Fibroblast of the aortic adventitia (primary cell): ENCODE data around the gene USH1G. TPM values are rescaled to one million over a fixed set of nuclear protein-coding genes. Genes with fewer than 3 reads are reported as not detected.
A peak's percentile ranks its signal among the peaks of the same experiment; 100 is the strongest.
"Not testable (repeated sequence)": the region's sequence is repeated elsewhere in the genome, so short reads cannot be mapped to it uniquely, and the experiment has no call there.

Experiments used
- DNase-seq: peaks from one replicate; pipeline ENCODE4 v3.0.0-alpha.2; 2010; ENCODE audit warnings: low read depth
- H3K4me3 ChIP-seq: 2 replicates; pipeline ENCODE4 v1.5.1; 2011; ENCODE audit warnings: low read depth, mild to moderate bottlenecking, control low read depth, low read length, moderate library complexity
- CTCF ChIP-seq: IDR thresholded peaks from 2 replicates; pipeline ENCODE4 v1.5.1; 2011; ENCODE audit warnings: mild to moderate bottlenecking, low read length, control low read depth, inconsistent platforms; ENCODE audit not compliant: insufficient read depth
- total RNA-seq: library from RNA; depleted of rRNA; stranded (reverse); fragments of >200 nt; gene quantifications from 2 replicates; pipeline ENCODE4 v1.2.3, GENCODE V29; 2012; ENCODE audit warnings: low replicate concordance

USH1G gene
- total RNA-seq, 1 donor = not detected

- no peak for TF ChIP-seq CTCF
- no peak for DNase-seq
- H3K4me3 ChIP-seq = peak overlapping the region; percentile 87
Measured at GRCh38 chr17:74873874-74874614, 49.0 kb downstream of the USH1G start.

GRCh38 chr17:74873037-74873873 is 49.8 kb downstream of the USH1G start:
- DNase-seq = peak; percentile 100
- no peak for TF ChIP-seq CTCF
- H3K4me3 ChIP-seq = peak overlapping the region; percentile 93

DNA sequence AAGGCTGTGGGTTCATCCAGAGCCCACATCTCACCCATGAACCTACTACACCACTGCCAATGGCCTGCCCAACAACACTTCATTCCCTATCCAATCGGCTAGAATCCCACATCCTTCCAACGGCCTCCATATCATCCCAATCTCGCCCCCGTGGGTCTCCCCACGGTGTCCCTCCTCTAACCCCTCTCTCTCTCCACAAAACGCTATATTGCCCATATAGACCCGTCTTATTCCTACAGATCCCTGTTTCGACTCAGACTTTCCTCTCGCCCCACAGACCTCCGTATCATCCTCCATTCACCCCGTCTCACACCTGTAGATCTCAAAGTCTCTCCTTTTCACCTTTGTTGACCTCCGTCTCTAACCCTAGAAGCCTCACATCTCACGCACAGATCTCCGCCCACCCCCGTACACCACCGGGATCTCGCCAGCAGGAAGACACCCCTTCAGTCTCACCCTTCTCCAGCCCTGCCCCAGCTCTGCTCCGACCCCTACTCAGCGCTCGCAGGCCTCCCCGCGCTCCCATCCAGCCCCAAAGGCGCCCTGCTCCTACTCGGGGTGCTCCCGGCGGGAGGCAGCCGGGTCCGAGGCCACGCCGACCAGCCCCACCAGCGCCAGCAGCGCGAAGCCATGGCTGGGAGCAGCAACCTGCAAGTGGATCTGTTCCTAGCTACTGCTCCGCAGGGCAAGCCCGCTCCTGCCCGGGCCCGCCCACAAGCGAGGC is 50.6 kb downstream of the USH1G start, which contains the start of gene FDXR:
FDXR (minus strand) TSS at position 682 of the 724 bp plus-strand sequence; CDS start at position 632, 50 bp downstream.
- no peak for DNase-seq
- H3K4me3 ChIP-seq = peak within 1 kb of the TSS; percentile 93
- TF ChIP-seq CTCF = no peak

GRCh38 chr17:74871356-74872076 is 51.5 kb downstream of the USH1G start:
- no peak for DNase-seq

DNA sequence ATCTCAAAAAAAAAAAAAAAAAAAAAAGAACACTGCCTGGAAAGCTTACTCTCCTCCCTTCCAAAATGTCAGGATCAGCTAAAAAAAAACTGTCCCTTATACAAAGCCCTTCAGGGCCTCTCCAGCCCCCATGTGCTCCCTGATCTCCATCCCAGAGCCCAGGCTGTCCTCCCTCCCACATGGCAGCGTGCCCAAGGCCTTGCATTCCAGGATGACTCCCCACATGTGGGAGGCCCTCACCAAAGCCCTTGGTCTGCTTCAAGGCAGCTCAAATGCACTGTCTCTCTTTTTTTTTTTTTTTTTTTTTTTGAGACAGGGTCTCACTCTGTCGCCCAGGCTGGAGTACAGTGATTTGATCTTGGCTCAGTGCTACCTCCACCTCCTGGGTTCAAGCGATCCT is 52.5 kb downstream of the USH1G start:
- peak; percentile 44 for DNase-seq
- no peak for TF ChIP-seq CTCF
- no peak overlapping the region for H3K4me3 ChIP-seq

More at GRCh38 chr17:74871356-74872076, 51.5 kb downstream of the USH1G start:
- peak overlapping the region; percentile 93 for H3K4me3 ChIP-seq
- TF ChIP-seq CTCF = no peak

DNA sequence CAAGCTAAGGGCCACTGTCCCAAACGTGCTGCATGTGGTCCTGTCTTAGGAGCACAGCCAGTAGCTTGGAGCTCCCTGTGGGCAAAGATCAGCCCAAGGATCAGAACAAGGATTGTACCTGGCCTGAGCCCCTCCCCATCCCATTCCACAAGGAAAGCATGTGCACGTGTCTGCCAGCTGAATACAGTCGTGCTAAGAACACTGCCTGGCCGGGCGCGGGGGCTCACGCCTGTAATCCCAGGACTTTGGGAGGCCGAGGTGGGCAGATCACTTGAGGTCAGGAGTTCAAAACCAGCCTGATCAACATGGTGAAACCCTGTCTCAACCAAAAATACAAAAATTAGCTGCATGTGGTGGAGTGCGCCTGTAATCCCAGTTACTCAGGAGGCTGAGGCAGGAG is 53.0 kb downstream of the USH1G start:
- H3K4me3 ChIP-seq, DNase-seq: not testable (repeated sequence)
